H9 (cell line): Measurements from ENCODE around the gene TBC1D17. TPM values are rescaled to one million over a fixed set of nuclear protein-coding genes. Genes with fewer than 3 reads are reported as not detected.

ENCODE experiments used
- DNase-seq: peaks from one replicate; pipeline ENCODE4 v3.0.0-alpha.2; 2017
- H2AFZ ChIP-seq: one replicate; pipeline ENCODE4 v1.6.1; 2013; ENCODE audit warnings: mild to moderate bottlenecking, low read length, control low read depth, moderate library complexity
- H2AK5ac ChIP-seq: 2 replicates; pipeline ENCODE4 v1.6.1; 2013; ENCODE audit warnings: low read length, control low read depth, mixed read lengths; ENCODE audit not compliant: insufficient read length
- H2BK120ac ChIP-seq: one replicate; pipeline ENCODE4 v1.6.1; 2013; ENCODE audit warnings: low read depth, mild to moderate bottlenecking, low read length, control low read depth, inconsistent platforms; ENCODE audit not compliant: poor library complexity, severe bottlenecking
- H2BK12ac ChIP-seq: 2 replicates; pipeline ENCODE4 v1.6.1; 2013; ENCODE audit warnings: low read length, control low read depth, mixed read lengths, low read depth; ENCODE audit not compliant: insufficient read length
- H2BK15ac ChIP-seq: 2 replicates; pipeline ENCODE4 v1.6.1; 2013; ENCODE audit warnings: low read depth, low read length, control low read depth
- H2BK20ac ChIP-seq: one replicate; pipeline ENCODE4 v1.6.1; 2013; ENCODE audit warnings: low read depth, mild to moderate bottlenecking, low read length, control low read depth, inconsistent platforms; ENCODE audit not compliant: poor library complexity, severe bottlenecking
- H2BK5ac ChIP-seq: 2 replicates; pipeline ENCODE4 v1.6.1; 2013; ENCODE audit warnings: low read length, control low read depth, mixed read lengths; ENCODE audit not compliant: insufficient read length
- H3K14ac ChIP-seq: 2 replicates; pipeline ENCODE4 v1.6.1; 2013; ENCODE audit warnings: low read length, control low read depth; ENCODE audit not compliant: insufficient read depth
- H3K18ac ChIP-seq: 2 replicates; pipeline ENCODE4 v1.6.1; 2013; ENCODE audit warnings: low read depth, mild to moderate bottlenecking, mixed read lengths, low read length, control low read depth; ENCODE audit not compliant: insufficient read length
- H3K23ac ChIP-seq: 2 replicates; pipeline ENCODE4 v1.6.1; 2013; ENCODE audit warnings: low read length, control low read depth, mixed read lengths, low read depth; ENCODE audit not compliant: insufficient read length
- H3K23me2 ChIP-seq: 2 replicates; pipeline ENCODE4 v1.6.1; 2013; ENCODE audit warnings: low read depth, mild to moderate bottlenecking, mixed read lengths, low read length, control low read depth; ENCODE audit not compliant: insufficient read length, poor library complexity, severe bottlenecking
- H3K27ac ChIP-seq: 2 replicates; pipeline ENCODE4 v1.5.1; 2013; ENCODE audit warnings: low read length, control low read depth, mixed read lengths, low read depth; ENCODE audit not compliant: insufficient read length
- H3K27me3 ChIP-seq: 2 replicates; pipeline ENCODE4 v1.6.1; 2013; ENCODE audit warnings: low read length, control low read depth, inconsistent platforms; ENCODE audit not compliant: insufficient read depth
- H3K4ac ChIP-seq: 2 replicates; pipeline ENCODE4 v1.6.1; 2013; ENCODE audit warnings: low read depth, mild to moderate bottlenecking, control low read depth, inconsistent platforms, low read length, moderate library complexity
- H3K4me1 ChIP-seq: 2 replicates; pipeline ENCODE4 v1.6.1; 2013; ENCODE audit warnings: low read length, control low read depth, inconsistent platforms; ENCODE audit not compliant: insufficient read depth
- H3K4me2 ChIP-seq: 2 replicates; pipeline ENCODE4 v1.6.1; 2013; ENCODE audit warnings: low read length, control low read depth, mixed read lengths; ENCODE audit not compliant: insufficient read length, insufficient read depth
- H3K56ac ChIP-seq: 2 replicates; pipeline ENCODE4 v1.6.1; 2013; ENCODE audit warnings: low read depth, mild to moderate bottlenecking, mixed read lengths, low read length, control low read depth; ENCODE audit not compliant: insufficient read length
- H3K79me1 ChIP-seq: 2 replicates; pipeline ENCODE4 v1.6.1; 2013; ENCODE audit warnings: low read depth, mild to moderate bottlenecking, moderate library complexity, low read length, control low read depth, inconsistent platforms; ENCODE audit not compliant: insufficient read depth, poor library complexity, severe bottlenecking
- H3K79me2 ChIP-seq: 2 replicates; pipeline ENCODE4 v1.6.1; 2013; ENCODE audit warnings: low read length, control low read depth, inconsistent platforms; ENCODE audit not compliant: insufficient read depth
- H3K9ac ChIP-seq: 2 replicates; pipeline ENCODE4 v1.6.1; 2013; ENCODE audit warnings: low read length, control low read depth, mixed read lengths; ENCODE audit not compliant: insufficient read length; ENCODE audit errors: extremely low read depth
- H3K9me3 ChIP-seq: one replicate; pipeline ENCODE4 v1.6.1; 2013; ENCODE audit warnings: low read depth, low read length, inconsistent platforms; ENCODE audit not compliant: control insufficient read depth
- H3T11ph ChIP-seq: one replicate; pipeline ENCODE4 v1.6.1; 2013; ENCODE audit warnings: mild to moderate bottlenecking, low read length, control low read depth, inconsistent platforms
- H4K20me1 ChIP-seq: one replicate; pipeline ENCODE4 v1.6.1; 2013; ENCODE audit not compliant: control insufficient read depth, insufficient read length, insufficient read depth
- H4K5ac ChIP-seq: 2 replicates; pipeline ENCODE4 v1.6.1; 2013; ENCODE audit warnings: low read depth, mild to moderate bottlenecking, mixed read lengths, low read length, control low read depth; ENCODE audit not compliant: insufficient read length
- H4K8ac ChIP-seq: replicated peaks from 2 replicates; pipeline ENCODE4 v1.6.1; 2013; ENCODE audit warnings: low read length, control low read depth, mixed read lengths, low read depth; ENCODE audit not compliant: insufficient read length
- H4K91ac ChIP-seq: 2 replicates; pipeline ENCODE4 v1.6.1; 2013; ENCODE audit warnings: low read depth, mild to moderate bottlenecking, moderate library complexity, mixed read lengths, low read length, control low read depth; ENCODE audit not compliant: insufficient read length
- H3K27ac Mint-ChIP-seq, 3 experiments: 2 replicates in 2 of 3; 3 replicates in 1 of 3; pipeline ENCODE4 v1.8.0; 2020 to 2021; ENCODE audit warnings: mixed read lengths in 3 of 3, mild to moderate bottlenecking in 1 of 3, moderate library complexity in 1 of 3
- H3K27me3 Mint-ChIP-seq: 2 replicates; pipeline ENCODE4 v1.8.0; 2021; ENCODE audit warnings: low read depth, mild to moderate bottlenecking, moderate library complexity, mixed read lengths
- H3K36me3 Mint-ChIP-seq, 3 experiments: 2 replicates in 2 of 3; 3 replicates in 1 of 3; pipeline ENCODE4 v1.8.0; 2020 to 2021; ENCODE audit warnings: low read depth in 3 of 3, mixed read lengths in 3 of 3; ENCODE audit not compliant: insufficient read depth in 1 of 3
- H3K4me1 Mint-ChIP-seq, 2 experiments: 2 replicates each; pipeline ENCODE4 v1.8.0; 2020; ENCODE audit warnings: mixed read lengths in 2 of 2
- H3K4me3 Mint-ChIP-seq, 2 experiments: 2 replicates in 1 of 2; 3 replicates in 1 of 2; pipeline ENCODE4 v1.8.0; 2020 to 2021; ENCODE audit warnings: mild to moderate bottlenecking in 2 of 2, mixed read lengths in 2 of 2, moderate library complexity in 1 of 2
- H3K9me3 Mint-ChIP-seq, 2 experiments: 2 replicates in 1 of 2; 3 replicates in 1 of 2; pipeline ENCODE4 v1.8.0; 2020; ENCODE audit warnings: mild to moderate bottlenecking in 2 of 2, mixed read lengths in 2 of 2, moderate library complexity in 1 of 2
- WGBS: extraction: QIAGEN DNeasy Blood & Tissue Kit; methylation state at CpG from one replicate; pipeline ENCODE4 v1.1.7; 2013; ENCODE audit warnings: missing lambda C conversion rate, low lambda C conversion rate, mixed read lengths; ENCODE audit not compliant: insufficient read length; ENCODE audit errors: extremely low coverage; 5-methylcytosine and 5-hydroxymethylcytosine counted together
- total RNA-seq: library from RNA; stranded (reverse); gene quantifications from 2 replicates; pipeline ENCODE4 v1.2.1, GENCODE V29; 2021
- TF ChIP-seq, protein P1 (sequence below): fragments of 200-600 bp; sonication (generic); conservative IDR thresholded peaks from 3 replicates; pipeline ENCODE4 v1.8.0; 2021; ENCODE audit warnings: antibody characterized with exemption, mild to moderate bottlenecking

Gene TBC1D17
- total RNA-seq, 1 experiment from 2014 or later = 33.6 TPM

DNA sequence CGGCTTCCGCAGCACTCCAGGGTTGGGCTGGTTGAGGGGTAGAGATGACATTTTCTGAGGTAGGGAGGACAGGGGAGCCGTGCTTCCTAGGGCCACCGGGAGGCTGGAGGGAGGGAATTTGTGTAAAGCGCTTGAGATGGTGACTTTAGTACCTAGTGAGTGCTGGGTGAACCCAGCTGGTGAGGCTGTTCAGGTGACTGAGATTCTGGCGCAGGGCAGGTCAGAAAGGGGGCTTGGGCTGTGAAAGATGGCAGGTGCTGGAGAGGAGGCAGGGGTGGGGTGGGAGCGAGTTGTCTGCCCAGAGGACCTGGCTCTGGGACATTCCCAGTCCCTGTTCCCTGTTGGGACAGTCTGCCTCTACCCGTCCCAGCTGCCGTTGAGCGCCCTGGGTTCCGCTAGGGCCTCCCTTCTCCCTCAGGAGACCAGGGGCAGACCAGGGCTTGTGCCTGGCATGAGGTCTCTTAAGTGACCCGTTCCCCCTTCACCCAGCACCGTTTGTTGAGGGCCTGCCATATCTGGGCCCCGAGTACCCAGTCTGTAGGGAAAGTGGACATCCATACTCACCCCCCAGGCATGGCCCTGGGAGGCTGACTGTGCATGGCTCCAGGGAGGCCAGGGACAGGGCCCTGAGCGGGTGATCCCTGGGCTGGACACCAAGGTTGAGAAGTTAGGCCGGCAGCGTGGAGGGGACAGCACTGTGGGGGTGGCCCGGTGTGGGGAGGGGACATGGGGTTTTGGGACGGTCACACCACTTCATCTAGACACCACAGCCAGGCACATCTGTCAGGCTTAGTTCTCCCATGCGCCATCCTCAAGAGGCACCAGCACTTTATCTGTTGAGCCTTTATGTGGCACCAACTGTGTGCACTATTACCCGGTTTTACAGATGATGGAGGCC lies 21.6 kb upstream of the TBC1D17 start:
- peaks cover 2% of the 10 kb centered on the region; the same call in 1 of the 2 replicates for H3K27me3 Mint-ChIP-seq
- no peak overlapping the region for H3K9ac ChIP-seq
- H3K36me3 Mint-ChIP-seq = peaks cover 21 to 68% (median 66%) of the 10 kb centered on the region in 3 experiments
- peaks cover 11% of the 10 kb centered on the region for H3K79me1 ChIP-seq
- H2BK5ac ChIP-seq = no peak overlapping the region
- H3K27ac ChIP-seq = no peak overlapping the region
- H3K4me2 ChIP-seq = no peak overlapping the region
- peak overlapping the region in 2 of 3 experiments; percentile 89 to 91; a peak in 3 of 7 replicates for H3K27ac Mint-ChIP-seq
- H2AK5ac ChIP-seq = no peak overlapping the region
- no peak overlapping the region for H2AFZ ChIP-seq
- no peak overlapping the region for H4K91ac ChIP-seq
- no peak overlapping the region for H4K5ac ChIP-seq
- no peaks in the 10 kb centered on the region for H3K9me3 Mint-ChIP-seq
- H2BK20ac ChIP-seq = no peak overlapping the region
- no peak overlapping the region for H2BK15ac ChIP-seq
- H4K20me1 ChIP-seq = peaks cover 6% of the 10 kb centered on the region
- H3K27me3 ChIP-seq = no peaks in the 10 kb centered on the region
- no peak overlapping the region for H3K18ac ChIP-seq
- peaks cover 15 to 22% of the 10 kb centered on the region in 2 experiments for H3K4me1 Mint-ChIP-seq
- no peaks in the 10 kb centered on the region for H3K4me1 ChIP-seq
- no CpG with 5 or more reads among the region's 21 CpGs for WGBS
- H3K14ac ChIP-seq = no peak overlapping the region
- H3T11ph ChIP-seq = no peak overlapping the region
- H2BK12ac ChIP-seq = no peak overlapping the region
- DNase-seq = no peak
- no peak overlapping the region for H3K4ac ChIP-seq
- H2BK120ac ChIP-seq = no peak overlapping the region
- peaks cover 6% of the 10 kb centered on the region for H3K23me2 ChIP-seq
- no peak overlapping the region for H4K8ac ChIP-seq
- no peaks in the 10 kb centered on the region for H3K9me3 ChIP-seq
- TF ChIP-seq, protein P1, sequence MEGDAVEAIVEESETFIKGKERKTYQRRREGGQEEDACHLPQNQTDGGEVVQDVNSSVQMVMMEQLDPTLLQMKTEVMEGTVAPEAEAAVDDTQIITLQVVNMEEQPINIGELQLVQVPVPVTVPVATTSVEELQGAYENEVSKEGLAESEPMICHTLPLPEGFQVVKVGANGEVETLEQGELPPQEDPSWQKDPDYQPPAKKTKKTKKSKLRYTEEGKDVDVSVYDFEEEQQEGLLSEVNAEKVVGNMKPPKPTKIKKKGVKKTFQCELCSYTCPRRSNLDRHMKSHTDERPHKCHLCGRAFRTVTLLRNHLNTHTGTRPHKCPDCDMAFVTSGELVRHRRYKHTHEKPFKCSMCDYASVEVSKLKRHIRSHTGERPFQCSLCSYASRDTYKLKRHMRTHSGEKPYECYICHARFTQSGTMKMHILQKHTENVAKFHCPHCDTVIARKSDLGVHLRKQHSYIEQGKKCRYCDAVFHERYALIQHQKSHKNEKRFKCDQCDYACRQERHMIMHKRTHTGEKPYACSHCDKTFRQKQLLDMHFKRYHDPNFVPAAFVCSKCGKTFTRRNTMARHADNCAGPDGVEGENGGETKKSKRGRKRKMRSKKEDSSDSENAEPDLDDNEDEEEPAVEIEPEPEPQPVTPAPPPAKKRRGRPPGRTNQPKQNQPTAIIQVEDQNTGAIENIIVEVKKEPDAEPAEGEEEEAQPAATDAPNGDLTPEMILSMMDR = no peak
- H3K56ac ChIP-seq = no peak overlapping the region
- peak overlapping the region in 1 of 2 experiments; percentile 44; a peak in 2 of 5 replicates for H3K4me3 Mint-ChIP-seq
- H3K79me2 ChIP-seq = peaks cover 9% of the 10 kb centered on the region; the same call in 1 of the 2 replicates
- H3K23ac ChIP-seq = no peak overlapping the region
